ENCODE data around the gene CD300LG. TPM values are rescaled to one million over a fixed set of nuclear protein-coding genes. Genes with fewer than 3 reads are reported as not detected.

The CD300LG gene
- polyA plus RNA-seq, 2 of the 4 experiments (the other 2 are of a cell fraction) = not detected

GRCh38 chr17:43912635-43913304, 65.8 kb downstream of the CD300LG start:
- no peak overlapping the region for H3K4me3 ChIP-seq
- H3K4me1 ChIP-seq = peaks cover 3% of the 10 kb centered on the region
- H3K9me3 ChIP-seq = no peaks in the 10 kb centered on the region
- no peak for TF ChIP-seq TFCP2L1 (CRISPR knock-in tag; IDR thresholded peaks at IDR 0.05)
- no peak for TF ChIP-seq FOSL2 (IDR thresholded peaks at IDR 0.05)
- no peak for TF ChIP-seq FOSL2 (CRISPR knock-in tag; IDR thresholded peaks at IDR 0.05)
- no peak for TF ChIP-seq ZSCAN20 (CRISPR knock-in tag; IDR thresholded peaks at IDR 0.05)
- TF ChIP-seq ELK1 (IDR thresholded peaks at IDR 0.05; ENCODE audit: low read depth, low read length) = no peak
- no peak for TF ChIP-seq E2F6 (IDR thresholded peaks at IDR 0.05; ENCODE audit: borderline replicate concordance, low read depth)
- TF ChIP-seq FOSB (CRISPR knock-in tag; IDR thresholded peaks at IDR 0.05) = no peak
- TF ChIP-seq RNF2 (IDR thresholded peaks at IDR 0.05; ENCODE audit: borderline replicate concordance, low read depth) = no peak
- TF ChIP-seq ZNF302 (CRISPR knock-in tag; IDR thresholded peaks at IDR 0.05) = no peak
- TF ChIP-seq MAFK (IDR thresholded peaks at IDR 0.05; ENCODE audit: partially characterized antibody) = no peak
- no peak for TF ChIP-seq REST (IDR thresholded peaks at IDR 0.05)
- WGBS (ENCODE audit: missing lambda C conversion rate) = 13% methylated on average over 4 of the region's 4 CpGs
- CTCF ChIA-PET = interaction anchor here (2.1 to 25.9 kb wide), 6 partner anchors 10 to 81 kb away, joined by 8 to 412 read pairs (median 142); partner anchors contain the start of gene PPY
- H3K4me2 ChIP-seq = no peak overlapping the region
- DNase-seq (ENCODE audit: low read depth in 1 of 2, low spot score in 1 of 2) (no peak), FAIRE-seq (no peak), ATAC-seq (no peak)
- POLR2A ChIA-PET = no interaction called here
- H3K27ac ChIP-seq = no peak overlapping the region

Other genes starting within 250 kb of the CD300LG start
- not detected in 2 replicates for gene MEOX1, start 185.3 kb upstream of the CD300LG start, polyA plus RNA-seq (2011; rRNA removed)
- not detected in 3 replicates for gene MEOX1, start 185.3 kb upstream of the CD300LG start, polyA plus RNA-seq (2017; fragmentation: RNase III; extraction: RNeasy Plus Mini Kit Qiagen cat#74134 plus additional on column Dnase treatment)
- 0.03 TPM in 1 of 2 replicates, not detected in the other for gene SOST, start 88.4 kb upstream of the CD300LG start, polyA plus RNA-seq (2011; rRNA removed)
- gene SOST, start 88.4 kb upstream of the CD300LG start, polyA plus RNA-seq (2017; fragmentation: RNase III; extraction: RNeasy Plus Mini Kit Qiagen cat#74134 plus additional on column Dnase treatment) = 0.05 to 0.07 TPM (median 0.05 TPM) in 3 replicates
- 60.2 and 62.2 TPM in 2 replicates for gene DUSP3, start 68.2 kb upstream of the CD300LG start, polyA plus RNA-seq (2011; rRNA removed)
- 54.7 to 60.0 TPM (median 57.2 TPM) in 3 replicates for gene DUSP3, start 68.2 kb upstream of the CD300LG start, polyA plus RNA-seq (2017; fragmentation: RNase III; extraction: RNeasy Plus Mini Kit Qiagen cat#74134 plus additional on column Dnase treatment)
- 0.04 TPM in 1 of 2 replicates, not detected in the other for gene CFAP97D1, start 66.7 kb upstream of the CD300LG start, polyA plus RNA-seq (2011; rRNA removed)
- gene CFAP97D1, start 66.7 kb upstream of the CD300LG start, polyA plus RNA-seq (2017; fragmentation: RNase III; extraction: RNeasy Plus Mini Kit Qiagen cat#74134 plus additional on column Dnase treatment) = 0.03 to 0.04 TPM in 2 of 3 replicates, not detected in the other
- 15.5 and 20.3 TPM in 2 replicates for gene MPP3, start 14.0 kb upstream of the CD300LG start, polyA plus RNA-seq (2011; rRNA removed)
- 21.4 to 27.4 TPM (median 25.3 TPM) in 3 replicates for gene MPP3, start 14.0 kb upstream of the CD300LG start, polyA plus RNA-seq (2017; fragmentation: RNase III; extraction: RNeasy Plus Mini Kit Qiagen cat#74134 plus additional on column Dnase treatment)
- 3.8 and 4.1 TPM in 2 replicates for gene MPP2, start 60.4 kb downstream of the CD300LG start, polyA plus RNA-seq (2011; rRNA removed)
- 3.4 to 4.2 TPM (median 3.7 TPM) in 3 replicates for gene MPP2, start 60.4 kb downstream of the CD300LG start, polyA plus RNA-seq (2017; fragmentation: RNase III; extraction: RNeasy Plus Mini Kit Qiagen cat#74134 plus additional on column Dnase treatment)
- gene PPY, start 95.3 kb downstream of the CD300LG start, polyA plus RNA-seq (2011; rRNA removed) = not detected in 2 replicates
- gene PPY, start 95.3 kb downstream of the CD300LG start, polyA plus RNA-seq (2017; fragmentation: RNase III; extraction: RNeasy Plus Mini Kit Qiagen cat#74134 plus additional on column Dnase treatment) = not detected in 3 replicates
- gene PYY, start 106.8 kb downstream of the CD300LG start, polyA plus RNA-seq (2011; rRNA removed) = not detected in 2 replicates
- gene PYY, start 106.8 kb downstream of the CD300LG start, polyA plus RNA-seq (2017; fragmentation: RNase III; extraction: RNeasy Plus Mini Kit Qiagen cat#74134 plus additional on column Dnase treatment) = not detected in 3 replicates
- gene NAGS, start 157.4 kb downstream of the CD300LG start, polyA plus RNA-seq (2011; rRNA removed) = 0.61 and 0.66 TPM in 2 replicates
- 0.76 to 0.88 TPM (median 0.77 TPM) in 3 replicates for gene NAGS, start 157.4 kb downstream of the CD300LG start, polyA plus RNA-seq (2017; fragmentation: RNase III; extraction: RNeasy Plus Mini Kit Qiagen cat#74134 plus additional on column Dnase treatment)
- gene TMEM101, start 167.8 kb downstream of the CD300LG start, polyA plus RNA-seq (2011; rRNA removed) = 38.2 and 40.3 TPM in 2 replicates
- 29.6 to 33.5 TPM (median 32.2 TPM) in 3 replicates for gene TMEM101, start 167.8 kb downstream of the CD300LG start, polyA plus RNA-seq (2017; fragmentation: RNase III; extraction: RNeasy Plus Mini Kit Qiagen cat#74134 plus additional on column Dnase treatment)
- gene LSM12, start 219.5 kb downstream of the CD300LG start, polyA plus RNA-seq (2011; rRNA removed) = 64.9 and 75.0 TPM in 2 replicates
- 42.4 to 43.9 TPM (median 43.1 TPM) in 3 replicates for gene LSM12, start 219.5 kb downstream of the CD300LG start, polyA plus RNA-seq (2017; fragmentation: RNase III; extraction: RNeasy Plus Mini Kit Qiagen cat#74134 plus additional on column Dnase treatment)
- gene G6PC3, start 223.6 kb downstream of the CD300LG start, polyA plus RNA-seq (2011; rRNA removed) = 104 TPM in 2 replicates
- 122 to 130 TPM (median 128 TPM) in 3 replicates for gene G6PC3, start 223.6 kb downstream of the CD300LG start, polyA plus RNA-seq (2017; fragmentation: RNase III; extraction: RNeasy Plus Mini Kit Qiagen cat#74134 plus additional on column Dnase treatment)